Left lung (tissue), 10 donors: ENCODE measurements around the gene ARID5B. TPM values are rescaled to one million over a fixed set of nuclear protein-coding genes. Genes with fewer than 3 reads are reported as not detected.

Experiments
- ATAC-seq: fragments of 200-7000 bp; cut with Tn5 transposase; one replicate; pipeline ENCODE4 v1.9.1; 2020; ENCODE audit warnings: moderate library complexity
- DNase-seq, 4 donors: peaks; one replicate each; pipeline ENCODE4 v3.0.0-alpha.2; 2013 to 2020
- H3K27ac ChIP-seq, 2 donors: fragments of 200-600 bp; sonication (generic) in 1 of 2; one replicate each; pipeline versions ENCODE4 v1.5.0 to v1.8.0; 2020 to 2021
- H3K27me3 ChIP-seq, 2 donors: fragments of 200-600 bp; sonication (generic) in 1 of 2; one replicate each; pipeline versions ENCODE4 v1.5.0 to v1.8.0; 2020 to 2021
- H3K36me3 ChIP-seq, 2 donors: fragments of 200-600 bp; sonication (generic) in 1 of 2; one replicate each; pipeline versions ENCODE4 v1.5.0 to v1.8.0; 2020 to 2021
- H3K4me1 ChIP-seq, 2 donors: fragments of 200-600 bp; one replicate each; pipeline ENCODE4 v1.8.0; 2021
- H3K4me3 ChIP-seq, 2 donors: fragments of 200-600 bp; sonication (generic) in 1 of 2; one replicate each; pipeline versions ENCODE4 v1.5.0 to v1.8.0; 2020 to 2021; ENCODE audit warnings: mild to moderate bottlenecking in 1 of 2
- H3K9me3 ChIP-seq, 2 donors: fragments of 200-600 bp; sonication (generic) in 1 of 2; one replicate each; pipeline versions ENCODE4 v1.5.0 to v1.8.0; 2020 to 2021
- intact Hi-C, 2 donors: fragments of 100-400 bp; cut with DNase I; formaldehyde crosslinking; loops; one replicate each; pipeline versions ENCODE4 v1.11.2 to v1.14.2; 2022
- polyA plus RNA-seq, 6 donors: library from polyadenylated mRNA; unstranded; fragments of 120-200 nt; gene quantifications; one replicate each; pipeline ENCODE4 v1.2.1, GENCODE V29; 2013; ENCODE audit not compliant: insufficient read length in 6 of 6
- total RNA-seq, 2 donors: library from RNA; stranded (reverse); fragmentation: NEBNext Ultra II Directional; extraction: Animal tissue kit (Norgen Biotek cat#: 25700); gene quantifications; one replicate each; pipeline ENCODE4 v1.2.1, GENCODE V29; 2021
- TF ChIP-seq, protein P1 (sequence below), 2 donors: fragments of 200-600 bp; sonication (generic) in 1 of 2; IDR thresholded peaks; one replicate each; pipeline versions ENCODE4 v1.5.0 to v1.8.0; 2021; ENCODE audit warnings: antibody characterized with exemption in 2 of 2
- donor health status: DM: no; HTN: yes; CAD: no.
- donor health status: DM: no; HTN: no; CAD: no.

Gene ARID5B
- total and polyA plus RNA-seq, 8 donors, result 29.9 to 51.5 (median 44.4) TPM

DNA sequence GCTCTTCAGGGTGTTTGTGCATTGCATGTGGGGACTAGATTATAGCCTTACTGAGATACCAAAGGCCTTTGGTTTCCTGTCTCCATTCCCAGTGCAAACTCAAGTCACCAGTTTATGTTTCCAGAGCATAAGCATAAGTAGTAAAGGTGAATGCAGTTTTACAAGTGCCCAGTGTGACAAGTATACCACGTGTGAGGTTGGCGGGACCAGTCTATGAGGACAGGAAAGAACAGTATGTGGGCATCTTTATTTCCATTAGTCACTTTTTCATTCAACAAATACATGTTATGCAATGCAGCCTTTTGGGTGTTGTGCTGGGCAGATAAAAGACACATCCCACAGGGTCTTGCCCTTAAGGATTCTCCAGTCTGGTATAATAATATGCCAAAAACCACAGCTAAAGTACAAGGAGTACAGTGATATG lies 146.5 kb downstream of the ARID5B start:
- Histone ChIP-seq H3K27ac (peak overlapping the region; percentile 73 to 92), H3K4me3 (no peak overlapping the region), H3K9me3 (no peaks in the 10 kb centered on the region), H3K27me3 (no peaks in the 10 kb centered on the region), H3K4me1 (peaks cover 17 to 90% of the 10 kb centered on the region in 2 donors), H3K36me3 (peaks cover 0 to 11% of the 10 kb centered on the region in 2 donors)
- intact Hi-C loops, result loop anchor here in 1 of 2 donors (10.0 kb wide), 2 partner anchors 143 to 197 kb away; partner anchors contain the start of gene ARID5B
- no peak for DNase-seq
- TF ChIP-seq, protein P1, sequence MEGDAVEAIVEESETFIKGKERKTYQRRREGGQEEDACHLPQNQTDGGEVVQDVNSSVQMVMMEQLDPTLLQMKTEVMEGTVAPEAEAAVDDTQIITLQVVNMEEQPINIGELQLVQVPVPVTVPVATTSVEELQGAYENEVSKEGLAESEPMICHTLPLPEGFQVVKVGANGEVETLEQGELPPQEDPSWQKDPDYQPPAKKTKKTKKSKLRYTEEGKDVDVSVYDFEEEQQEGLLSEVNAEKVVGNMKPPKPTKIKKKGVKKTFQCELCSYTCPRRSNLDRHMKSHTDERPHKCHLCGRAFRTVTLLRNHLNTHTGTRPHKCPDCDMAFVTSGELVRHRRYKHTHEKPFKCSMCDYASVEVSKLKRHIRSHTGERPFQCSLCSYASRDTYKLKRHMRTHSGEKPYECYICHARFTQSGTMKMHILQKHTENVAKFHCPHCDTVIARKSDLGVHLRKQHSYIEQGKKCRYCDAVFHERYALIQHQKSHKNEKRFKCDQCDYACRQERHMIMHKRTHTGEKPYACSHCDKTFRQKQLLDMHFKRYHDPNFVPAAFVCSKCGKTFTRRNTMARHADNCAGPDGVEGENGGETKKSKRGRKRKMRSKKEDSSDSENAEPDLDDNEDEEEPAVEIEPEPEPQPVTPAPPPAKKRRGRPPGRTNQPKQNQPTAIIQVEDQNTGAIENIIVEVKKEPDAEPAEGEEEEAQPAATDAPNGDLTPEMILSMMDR (IDR thresholded peaks at IDR 0.05), result no peak
- ATAC-seq, result peak; percentile 27

- ATAC-seq (no peak), DNase-seq (no peak)
- peaks cover 0 to 14% of the 10 kb centered on the region in 2 donors for H3K36me3 ChIP-seq
- no peaks in the 10 kb centered on the region for H3K9me3 ChIP-seq
- intact Hi-C loops, result loop anchor here in 1 of 2 donors (10.0 kb wide), 2 partner anchors 144 to 196 kb away; partner anchors contain the start of gene ARID5B
- no peaks in the 10 kb centered on the region for H3K27me3 ChIP-seq
- TF ChIP-seq, protein P1 (IDR thresholded peaks at IDR 0.05), result no peak
- H3K4me3 ChIP-seq, result peak overlapping the region in 1 of 2 donors; percentile 23
- H3K4me1 ChIP-seq, result peaks cover 17 to 92% of the 10 kb centered on the region in 2 donors
- H3K27ac ChIP-seq, result peak overlapping the region; percentile 73 to 92
Measured at GRCh38 chr10:62048470-62048869, 147.0 kb downstream of the ARID5B start.

GRCh38 chr10:62048919-62049623 lies 147.6 kb downstream of the ARID5B start:
- TF ChIP-seq, protein P1 (IDR thresholded peaks at IDR 0.05), result no peak
- Histone ChIP-seq H3K36me3 (peaks cover 0 to 14% of the 10 kb centered on the region in 2 donors), H3K27ac (peak overlapping the region; percentile 73 to 92), H3K4me3 (peak overlapping the region; percentile 23 to 33), H3K4me1 (peaks cover 23 to 93% of the 10 kb centered on the region in 2 donors), H3K27me3 (no peaks in the 10 kb centered on the region), H3K9me3 (no peaks in the 10 kb centered on the region)
- intact Hi-C loops, result loop anchor here in 1 of 2 donors (10.0 kb wide), 2 partner anchors 144 to 196 kb away; partner anchors contain the start of gene ARID5B
- ATAC-seq (peak; percentile 83), DNase-seq (peak; percentile 73 to 86 (median 82))

DNA sequence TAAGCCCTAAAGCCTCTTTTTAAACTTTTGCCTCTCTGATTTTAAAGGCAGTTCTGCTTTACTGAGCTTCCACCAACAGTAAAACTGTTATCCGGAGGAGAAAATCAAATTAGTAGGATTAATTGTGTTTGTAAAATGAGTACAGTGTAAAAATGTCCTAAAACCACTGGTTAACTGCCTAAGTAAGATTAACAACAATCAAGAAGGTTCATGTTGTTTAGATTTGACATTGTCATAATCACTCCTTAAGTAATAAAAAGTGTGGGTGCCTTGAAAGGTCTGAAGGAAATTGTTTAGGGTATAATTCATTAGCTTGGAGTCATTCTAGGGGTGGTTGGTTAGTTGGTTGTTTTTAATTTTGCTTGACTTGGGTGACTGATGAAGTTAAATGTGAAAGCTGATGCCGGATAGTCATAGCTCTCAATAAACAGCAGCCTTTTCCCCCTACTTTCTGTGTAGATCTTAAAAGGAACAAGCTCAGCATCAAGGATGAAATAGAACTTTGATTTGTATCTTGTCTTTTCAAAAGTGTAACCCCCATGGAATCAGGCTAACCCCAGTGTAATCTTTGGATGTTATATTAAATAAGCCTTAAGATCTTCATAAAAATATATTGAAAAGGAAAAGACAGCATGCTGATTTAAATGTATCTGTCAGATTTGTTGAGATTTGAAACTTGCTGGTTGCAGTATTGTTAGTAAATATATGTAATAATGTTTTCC lies 148.3 kb downstream of the ARID5B start:
- intact Hi-C loops, result loop anchor here in 1 of 2 donors (10.0 kb wide), 2 partner anchors 145 to 195 kb away; partner anchors contain the start of gene ARID5B
- no peaks in the 10 kb centered on the region for H3K9me3 ChIP-seq
- peaks cover 30 to 93% of the 10 kb centered on the region in 2 donors for H3K4me1 ChIP-seq
- TF ChIP-seq, protein P1 (IDR thresholded peaks at IDR 0.05), result no peak
- H3K27ac ChIP-seq, result peak overlapping the region; percentile 73 to 92
- peaks cover 0 to 14% of the 10 kb centered on the region in 2 donors for H3K36me3 ChIP-seq
- H3K27me3 ChIP-seq, result no peaks in the 10 kb centered on the region
- DNase-seq (no peak), ATAC-seq (no peak)
- peak overlapping the region; percentile 23 to 33 for H3K4me3 ChIP-seq
